Mesenteric fat pad (tissue), 1 donor: Measurements from ENCODE around the gene PXDC1. TPM values are rescaled to one million over a fixed set of nuclear protein-coding genes. Genes with fewer than 3 reads are reported as not detected.
"Not testable (repeated sequence)": the region's sequence is repeated elsewhere in the genome, so short reads cannot be mapped to it uniquely, and the experiment has no call there.

Experiments used
- DNase-seq: peaks from one replicate; pipeline ENCODE4 v3.0.0-alpha.2; 2020; ENCODE audit warnings: low spot score
- total RNA-seq: library from RNA; stranded (reverse); fragmentation: NEBNext Ultra II Directional; extraction: Animal tissue kit (Norgen Biotek cat#: 25700); gene quantifications from one replicate; pipeline ENCODE4 v1.2.1, GENCODE V29; 2021
- donor health status: DM: yes; HTN: yes; CAD: no.

PXDC1 gene
- total RNA-seq, 1 donor from 2014 or later: 133 TPM

GRCh38 chr6:3677351-3677750 is 74.2 kb downstream of the PXDC1 start:
- not testable (repeated sequence) for DNase-seq

Other genes starting within 250 kb of the PXDC1 start
- gene FAM50B, start 97.7 kb upstream of the PXDC1 start, total RNA-seq: 6.1 TPM